ENCODE results near the gene ACRBP. TPM values are rescaled to one million over a fixed set of nuclear protein-coding genes. Genes with fewer than 3 reads are reported as not detected.

The ACRBP gene
- total RNA-seq, 4 donors from 2014 or later, result 8.9 to 11.4 (median 10.4) TPM

GRCh38 chr12:6618483-6619225 lies 28.6 kb downstream of the ACRBP start:
- DNase-seq, result no peak
- WGBS, 2 donors, result 83 to 85% methylated on average over 5 of the region's 5 CpGs
- Histone ChIP-seq H3K27ac (no peak overlapping the region), H3K9me3 (no peaks in the 10 kb centered on the region), H3K36me3 (no peaks in the 10 kb centered on the region), H3K4me1 (peaks cover 6 to 12% of the 10 kb centered on the region in 2 donors), H3K27me3 (peaks cover 6% of the 10 kb centered on the region), H3K4me3 (replicated peaks in 1 of 3) (no peak overlapping the region)
- TF ChIP-seq CTCF (IDR thresholded peaks at IDR 0.05) (no peak), POLR2A (IDR thresholded peaks at IDR 0.05) (no peak)
- intact Hi-C loops (cut with DNase I), result loop anchor here (5.0 kb wide), 1 partner anchor 159 kb away; no protein-coding TSS in a partner anchor

- intact Hi-C loops (cut with DNase I), result loop anchor here (5.0 kb wide), 1 partner anchor 161 kb away; no protein-coding TSS in a partner anchor
Measured at GRCh38 chr12:6615802-6616201, 31.4 kb downstream of the ACRBP start.

GRCh38 chr12:6614513-6615172 lies 32.6 kb downstream of the ACRBP start:
- 58 to 63% methylated on average over 7 of the region's 7 CpGs for WGBS, 2 donors
- no peaks in the 10 kb centered on the region for H3K27me3 ChIP-seq
- peaks cover 23 to 34% of the 10 kb centered on the region in 2 donors for H3K4me1 ChIP-seq
- no peaks in the 10 kb centered on the region for H3K36me3 ChIP-seq
- no peak overlapping the region for H3K4me3 ChIP-seq (replicated peaks in 1 of 3)
- no peak for TF ChIP-seq POLR2A (IDR thresholded peaks at IDR 0.05)
- TF ChIP-seq CTCF (IDR thresholded peaks at IDR 0.05), result no peak
- H3K9me3 ChIP-seq, result no peaks in the 10 kb centered on the region
- peak overlapping the region; percentile 90 to 98 (median 97) for H3K27ac ChIP-seq
- intact Hi-C loops (cut with DNase I), result loop anchor here (5.0 kb wide), 1 partner anchor 163 kb away; no protein-coding TSS in a partner anchor
- DNase-seq, result no peak

More at GRCh38 chr12:6615802-6616201, 31.4 kb downstream of the ACRBP start:
- no peak for DNase-seq
- H3K27me3 ChIP-seq, result peaks cover 6% of the 10 kb centered on the region
- no peak overlapping the region for H3K4me3 ChIP-seq (replicated peaks in 1 of 3)
- H3K4me1 ChIP-seq, result peaks cover 23 to 39% of the 10 kb centered on the region in 2 donors
- WGBS, 2 donors, result 58 to 70% methylated on average over 3 of the region's 3 CpGs
- TF ChIP-seq POLR2A (IDR thresholded peaks at IDR 0.05) (no peak), CTCF (IDR thresholded peaks at IDR 0.05) (no peak)
- no peaks in the 10 kb centered on the region for H3K36me3 ChIP-seq
- peak overlapping the region in 1 of 3 donors; percentile 8 for H3K27ac ChIP-seq
- H3K9me3 ChIP-seq, result no peaks in the 10 kb centered on the region

- intact Hi-C loops (cut with DNase I), result no loop called here
- no peaks in the 10 kb centered on the region for H3K36me3 ChIP-seq
- H3K4me3 ChIP-seq (replicated peaks in 1 of 3), result no peak overlapping the region
- 3 to 5% methylated on average over 17 to 20 of the region's 21 CpGs for WGBS, 2 donors
- no peaks in the 10 kb centered on the region for H3K9me3 ChIP-seq
- H3K4me1 ChIP-seq, result peaks cover 23 to 34% of the 10 kb centered on the region in 2 donors
- TF ChIP-seq POLR2A (IDR thresholded peaks at IDR 0.05), result peak in 1 of 2 donors; percentile 59
- TF ChIP-seq CTCF (IDR thresholded peaks at IDR 0.05), result no peak
- H3K27ac ChIP-seq, result peak overlapping the region; percentile 90 to 98 (median 97)
- peak; percentile 94 to 97 for DNase-seq
- H3K27me3 ChIP-seq, result no peaks in the 10 kb centered on the region
Measured at GRCh38 chr12:6613776-6614512, 33.3 kb downstream of the ACRBP start.

All from thyroid gland (tissue), 4 donors.